H1 (cell line): ENCODE results near the gene EPSTI1. TPM values are rescaled to one million over a fixed set of nuclear protein-coding genes. Genes with fewer than 3 reads are reported as not detected.

ENCODE experiments used
- CHD2 ChIP-seq: IDR thresholded peaks from 2 replicates; pipeline ENCODE4 v1.6.1; 2012; ENCODE audit warnings: low read length, improper control_type of control experiment
- polyA plus RNA-seq, 7 experiments: library from polyadenylated mRNA; depleted of rRNA in 3 of 7; stranded (reverse) in 5 of 7; unstranded in 2 of 7; fragments of >200 nt in 5 of 7; fragments of 200-250 nt in 2 of 7; gene quantifications; 1 replicate in 5 of 7; 2 replicates in 1 of 7; 4 replicates in 1 of 7; pipeline versions ENCODE4 v1.2.1 to v1.2.3, GENCODE V29; 2011 to 2013; ENCODE audit warnings: missing spikeins in 2 of 7, mixed read lengths in 2 of 7
- total RNA-seq: library from RNA; stranded (reverse); fragmentation: NEBNext Ultra II Directional; extraction: Animal tissue kit (Norgen Biotek cat#: 25700); gene quantifications from 2 replicates; pipeline ENCODE4 v1.2.1, GENCODE V29; 2021

EPSTI1 gene
- total and polyA plus RNA-seq, 2 of the 8 experiments (the other 6 are each of a cell fraction or from before 2014, with no cell fraction given) = 0.23 to 0.37 TPM

GRCh38 chr13:42905579-42905978, 86.5 kb downstream of the EPSTI1 start (continued):
- TF ChIP-seq CHD2 = no peak
